C4-2B (cell line): ENCODE data around the gene ZNF665.

Experiments
- H3K27ac ChIP-seq: fragments of 450-650 bp; 2 replicates; pipeline ENCODE4 v1.5.1; 2017
- CTCF ChIP-seq: fragments of 450-650 bp; conservative IDR thresholded peaks from 2 replicates; pipeline ENCODE4 v1.5.1; 2017; ENCODE audit warnings: mild to moderate bottlenecking
- ZFX ChIP-seq: fragments of 450-650 bp; IDR thresholded peaks from 2 replicates; pipeline ENCODE4 v1.6.1; 2017

The ZNF665 gene

GRCh38 chr19:53172889-53173288 is 20.3 kb downstream of the ZNF665 start:
- no peak overlapping the region for H3K27ac ChIP-seq
- TF ChIP-seq ZFX (no peak), CTCF (no peak)

GRCh38 chr19:53165691-53166091 is 27.5 kb downstream of the ZNF665 start:
- TF ChIP-seq CTCF (no peak), ZFX (no peak)
- no peak overlapping the region for H3K27ac ChIP-seq

GRCh38 chr19:53161123-53161522 is 32.0 kb downstream of the ZNF665 start:
- no peak overlapping the region for H3K27ac ChIP-seq
- TF ChIP-seq CTCF (no peak), ZFX (no peak)

- TF ChIP-seq CTCF (no peak), ZFX (no peak)
- H3K27ac ChIP-seq: no peak overlapping the region
Measured at GRCh38 chr19:53160350-53160749, 32.8 kb downstream of the ZNF665 start.

GRCh38 chr19:53158119-53158656 is 35.0 kb downstream of the ZNF665 start:
- no peak for TF ChIP-seq CTCF
- no peak for TF ChIP-seq ZFX
- H3K27ac ChIP-seq: peak overlapping the region; percentile 8; the same call in 1 of the 2 replicates

GRCh38 chr19:53157626-53158025 is 35.5 kb downstream of the ZNF665 start:
- TF ChIP-seq CTCF (no peak), ZFX (no peak)
- H3K27ac ChIP-seq: no peak overlapping the region

- TF ChIP-seq ZFX (no peak), CTCF (no peak)
- H3K27ac ChIP-seq: no peak overlapping the region
Measured at GRCh38 chr19:53156850-53157249, 36.3 kb downstream of the ZNF665 start.
